Effector memory CD8-positive, alpha-beta T cell (primary cell): ENCODE measurements around the gene TEX14.

Source experiments
- ATAC-seq: fragments of 150-1000 bp; cut with Tn5 transposase; replicated peaks from 2 replicates; pipeline ENCODE4 v1.10.0; 2021; ENCODE audit warnings: mild to moderate bottlenecking, moderate library complexity
- DNase-seq, 3 experiments: peaks; one replicate each; pipeline ENCODE4 v3.0.0; 2021
- H3K27ac Mint-ChIP-seq, 2 donors: one replicate each; pipeline ENCODE4 v1.8.0; 2022; ENCODE audit warnings: mild to moderate bottlenecking in 2 of 2, mixed read lengths in 2 of 2, moderate library complexity in 2 of 2
- H3K27me3 Mint-ChIP-seq, 2 donors: one replicate each; pipeline ENCODE4 v1.8.0; 2022; ENCODE audit warnings: mixed read lengths in 2 of 2
- H3K36me3 Mint-ChIP-seq: one replicate; pipeline ENCODE4 v1.8.0; 2022; ENCODE audit warnings: mild to moderate bottlenecking, moderate library complexity, mixed read lengths; ENCODE audit not compliant: insufficient read depth
- H3K4me1 Mint-ChIP-seq, 2 donors: one replicate each; pipeline ENCODE4 v1.8.0; 2022; ENCODE audit warnings: low read depth in 2 of 2, mixed read lengths in 2 of 2
- H3K4me3 Mint-ChIP-seq, 2 donors: one replicate each; pipeline ENCODE4 v1.8.0; 2022; ENCODE audit warnings: mild to moderate bottlenecking in 2 of 2, mixed read lengths in 2 of 2, moderate library complexity in 2 of 2
- H3K9me3 Mint-ChIP-seq, 2 donors: one replicate each; pipeline ENCODE4 v1.8.0; 2022; ENCODE audit warnings: mixed read lengths in 2 of 2

Gene TEX14

GRCh38 chr17:58527949-58528348 is 163.9 kb downstream of the TEX14 start:
- DNase-seq (no peak), ATAC-seq (no peak)
- H3K4me3 Mint-ChIP-seq: no peak overlapping the region

GRCh38 chr17:58527306-58527705 is 164.5 kb downstream of the TEX14 start:
- H3K4me3 Mint-ChIP-seq: no peak overlapping the region
- H3K4me1 Mint-ChIP-seq: peaks cover 0 to 7% of the 10 kb centered on the region in 2 donors
- H3K9me3 Mint-ChIP-seq: no peaks in the 10 kb centered on the region
- DNase-seq: no peak
- H3K27ac Mint-ChIP-seq: peak overlapping the region in 1 of 2 donors; percentile 60
- peaks cover 0 to 9% of the 10 kb centered on the region in 2 donors for H3K27me3 Mint-ChIP-seq
- no peaks in the 10 kb centered on the region for H3K36me3 Mint-ChIP-seq
- no peak for ATAC-seq

More at GRCh38 chr17:58527949-58528348, 163.9 kb downstream of the TEX14 start:
- H3K4me1 Mint-ChIP-seq: peaks cover 0 to 11% of the 10 kb centered on the region in 2 donors
- H3K9me3 Mint-ChIP-seq: no peaks in the 10 kb centered on the region
- H3K27ac Mint-ChIP-seq: no peak overlapping the region
- H3K36me3 Mint-ChIP-seq: no peaks in the 10 kb centered on the region
- H3K27me3 Mint-ChIP-seq: peaks cover 2 to 15% of the 10 kb centered on the region in 2 donors

GRCh38 chr17:58525239-58525638 is 166.6 kb downstream of the TEX14 start:
- Mint-ChIP-seq H3K27ac (no peak overlapping the region), H3K4me3 (no peak overlapping the region), H3K9me3 (no peaks in the 10 kb centered on the region), H3K36me3 (peaks cover 2% of the 10 kb centered on the region), H3K27me3 (peaks cover 0 to 7% of the 10 kb centered on the region in 2 donors), H3K4me1 (peaks cover 0 to 5% of the 10 kb centered on the region in 2 donors)
- ATAC-seq: no peak
- no peak for DNase-seq

- no peak overlapping the region for H3K27ac Mint-ChIP-seq
- H3K4me1 Mint-ChIP-seq: peaks cover 5 to 17% of the 10 kb centered on the region in 2 donors
- H3K4me3 Mint-ChIP-seq: no peak overlapping the region
- H3K36me3 Mint-ChIP-seq: peaks cover 25% of the 10 kb centered on the region
- no peaks in the 10 kb centered on the region for H3K27me3 Mint-ChIP-seq
- no peak for ATAC-seq
- no peaks in the 10 kb centered on the region for H3K9me3 Mint-ChIP-seq
- DNase-seq: no peak
Measured at GRCh38 chr17:58521680-58522079, 170.2 kb downstream of the TEX14 start.

GRCh38 chr17:58520843-58521430 is 170.9 kb downstream of the TEX14 start:
- no peak overlapping the region for H3K27ac Mint-ChIP-seq
- DNase-seq (no peak), ATAC-seq (no peak)
- peaks cover 28% of the 10 kb centered on the region for H3K36me3 Mint-ChIP-seq
- no peaks in the 10 kb centered on the region for H3K27me3 Mint-ChIP-seq
- no peaks in the 10 kb centered on the region for H3K9me3 Mint-ChIP-seq
- H3K4me1 Mint-ChIP-seq: peaks cover 12 to 24% of the 10 kb centered on the region in 2 donors
- H3K4me3 Mint-ChIP-seq: no peak overlapping the region

- DNase-seq (peak; percentile 98 to 99 (median 99)), ATAC-seq (peak; percentile 76)
- Mint-ChIP-seq H3K9me3 (no peaks in the 10 kb centered on the region), H3K27ac (peak overlapping the region; percentile 78 to 96), H3K4me1 (peaks cover 27 to 36% of the 10 kb centered on the region in 2 donors), H3K4me3 (peak overlapping the region; percentile 89 to 98), H3K36me3 (peaks cover 28% of the 10 kb centered on the region), H3K27me3 (no peaks in the 10 kb centered on the region)
Measured at GRCh38 chr17:58517928-58518609, 173.8 kb downstream of the TEX14 start.

- peak overlapping the region; percentile 78 to 96 for H3K27ac Mint-ChIP-seq
- no peak for DNase-seq
- H3K27me3 Mint-ChIP-seq: no peaks in the 10 kb centered on the region
- no peak for ATAC-seq
- H3K36me3 Mint-ChIP-seq: peaks cover 28% of the 10 kb centered on the region
- peaks cover 31 to 40% of the 10 kb centered on the region in 2 donors for H3K4me1 Mint-ChIP-seq
- no peaks in the 10 kb centered on the region for H3K9me3 Mint-ChIP-seq
- H3K4me3 Mint-ChIP-seq: peak overlapping the region; percentile 89 to 98
Measured at GRCh38 chr17:58517378-58517927, 174.4 kb downstream of the TEX14 start.

- Mint-ChIP-seq H3K36me3 (peaks cover 28% of the 10 kb centered on the region), H3K4me3 (peak overlapping the region; percentile 89 to 98), H3K9me3 (no peaks in the 10 kb centered on the region), H3K4me1 (peaks cover 31 to 43% of the 10 kb centered on the region in 2 donors), H3K27me3 (no peaks in the 10 kb centered on the region), H3K27ac (peak overlapping the region; percentile 78 to 96)
- DNase-seq (no peak), ATAC-seq (no peak)
Measured at GRCh38 chr17:58516644-58517377, 175.0 kb downstream of the TEX14 start.

- peak overlapping the region; percentile 22 to 96 for H3K27ac Mint-ChIP-seq
- no peak for DNase-seq
- no peaks in the 10 kb centered on the region for H3K27me3 Mint-ChIP-seq
- ATAC-seq: no peak
- peak overlapping the region; percentile 85 to 92 for H3K4me3 Mint-ChIP-seq
- H3K4me1 Mint-ChIP-seq: peaks cover 43 to 46% of the 10 kb centered on the region in 2 donors
- H3K9me3 Mint-ChIP-seq: no peaks in the 10 kb centered on the region
- H3K36me3 Mint-ChIP-seq: peaks cover 34% of the 10 kb centered on the region
Measured at GRCh38 chr17:58515286-58515685, 176.6 kb downstream of the TEX14 start.

GRCh38 chr17:58514770-58515157 is 177.1 kb downstream of the TEX14 start:
- no peak for ATAC-seq
- peak overlapping the region; percentile 85 to 92 for H3K4me3 Mint-ChIP-seq
- peaks cover 31% of the 10 kb centered on the region for H3K36me3 Mint-ChIP-seq
- peak overlapping the region; percentile 22 to 96 for H3K27ac Mint-ChIP-seq
- DNase-seq: no peak
- H3K9me3 Mint-ChIP-seq: no peaks in the 10 kb centered on the region
- H3K4me1 Mint-ChIP-seq: peaks cover 46 to 49% of the 10 kb centered on the region in 2 donors
- H3K27me3 Mint-ChIP-seq: no peaks in the 10 kb centered on the region

GRCh38 chr17:58513965-58514769 is 177.7 kb downstream of the TEX14 start, which contains the start of gene MTMR4:
Gene MTMR4 (minus strand): TSS chr17:58514638. CDS start chr17:58514407, 231 bp downstream.
- Mint-ChIP-seq H3K36me3 (peaks cover 33% of the 10 kb centered on the region), H3K4me3 (peak within 1 kb of the TSS; percentile 85 to 92), H3K27ac (peak within 1 kb of the TSS; percentile 86 to 96), H3K9me3 (no peaks in the 10 kb centered on the region), H3K4me1 (peaks cover 47 to 51% of the 10 kb centered on the region in 2 donors), H3K27me3 (no peaks in the 10 kb centered on the region)
- ATAC-seq: peak; percentile 7
- DNase-seq: peak; percentile 46 to 67 (median 65)

GRCh38 chr17:58513267-58513964 is 178.4 kb downstream of the TEX14 start:
- H3K27me3 Mint-ChIP-seq: no peaks in the 10 kb centered on the region
- no peaks in the 10 kb centered on the region for H3K9me3 Mint-ChIP-seq
- H3K4me1 Mint-ChIP-seq: peaks cover 43 to 51% of the 10 kb centered on the region in 2 donors
- ATAC-seq (no peak), DNase-seq (peak in 1 of 3 experiments; percentile 9)
- peak overlapping the region; percentile 72 to 86 for H3K27ac Mint-ChIP-seq
- peaks cover 32% of the 10 kb centered on the region for H3K36me3 Mint-ChIP-seq
- H3K4me3 Mint-ChIP-seq: peak overlapping the region; percentile 85 to 92
